H9 (cell line): Measurements from ENCODE around the gene BAHD1. TPM values are rescaled to one million over a fixed set of nuclear protein-coding genes. Genes with fewer than 3 reads are reported as not detected.

ENCODE experiments used
- DNase-seq: peaks from one replicate; pipeline ENCODE4 v3.0.0-alpha.2; 2017
- H2AFZ ChIP-seq: one replicate; pipeline ENCODE4 v1.6.1; 2013; ENCODE audit warnings: mild to moderate bottlenecking, low read length, control low read depth, moderate library complexity
- H2AK5ac ChIP-seq: 2 replicates; pipeline ENCODE4 v1.6.1; 2013; ENCODE audit warnings: low read length, control low read depth, mixed read lengths; ENCODE audit not compliant: insufficient read length
- H2BK120ac ChIP-seq: one replicate; pipeline ENCODE4 v1.6.1; 2013; ENCODE audit warnings: low read depth, mild to moderate bottlenecking, low read length, control low read depth, inconsistent platforms; ENCODE audit not compliant: poor library complexity, severe bottlenecking
- H2BK12ac ChIP-seq: 2 replicates; pipeline ENCODE4 v1.6.1; 2013; ENCODE audit warnings: low read length, control low read depth, mixed read lengths, low read depth; ENCODE audit not compliant: insufficient read length
- H2BK15ac ChIP-seq: 2 replicates; pipeline ENCODE4 v1.6.1; 2013; ENCODE audit warnings: low read depth, low read length, control low read depth
- H2BK20ac ChIP-seq: one replicate; pipeline ENCODE4 v1.6.1; 2013; ENCODE audit warnings: low read depth, mild to moderate bottlenecking, low read length, control low read depth, inconsistent platforms; ENCODE audit not compliant: poor library complexity, severe bottlenecking
- H2BK5ac ChIP-seq: 2 replicates; pipeline ENCODE4 v1.6.1; 2013; ENCODE audit warnings: low read length, control low read depth, mixed read lengths; ENCODE audit not compliant: insufficient read length
- H3K14ac ChIP-seq: 2 replicates; pipeline ENCODE4 v1.6.1; 2013; ENCODE audit warnings: low read length, control low read depth; ENCODE audit not compliant: insufficient read depth
- H3K18ac ChIP-seq: 2 replicates; pipeline ENCODE4 v1.6.1; 2013; ENCODE audit warnings: low read depth, mild to moderate bottlenecking, mixed read lengths, low read length, control low read depth; ENCODE audit not compliant: insufficient read length
- H3K23ac ChIP-seq: 2 replicates; pipeline ENCODE4 v1.6.1; 2013; ENCODE audit warnings: low read length, control low read depth, mixed read lengths, low read depth; ENCODE audit not compliant: insufficient read length
- H3K23me2 ChIP-seq: 2 replicates; pipeline ENCODE4 v1.6.1; 2013; ENCODE audit warnings: low read depth, mild to moderate bottlenecking, mixed read lengths, low read length, control low read depth; ENCODE audit not compliant: insufficient read length, poor library complexity, severe bottlenecking
- H3K27ac ChIP-seq: 2 replicates; pipeline ENCODE4 v1.5.1; 2013; ENCODE audit warnings: low read length, control low read depth, mixed read lengths, low read depth; ENCODE audit not compliant: insufficient read length
- H3K27me3 ChIP-seq: 2 replicates; pipeline ENCODE4 v1.6.1; 2013; ENCODE audit warnings: low read length, control low read depth, inconsistent platforms; ENCODE audit not compliant: insufficient read depth
- H3K4ac ChIP-seq: 2 replicates; pipeline ENCODE4 v1.6.1; 2013; ENCODE audit warnings: low read depth, mild to moderate bottlenecking, control low read depth, inconsistent platforms, low read length, moderate library complexity
- H3K4me1 ChIP-seq: 2 replicates; pipeline ENCODE4 v1.6.1; 2013; ENCODE audit warnings: low read length, control low read depth, inconsistent platforms; ENCODE audit not compliant: insufficient read depth
- H3K4me2 ChIP-seq: 2 replicates; pipeline ENCODE4 v1.6.1; 2013; ENCODE audit warnings: low read length, control low read depth, mixed read lengths; ENCODE audit not compliant: insufficient read length, insufficient read depth
- H3K56ac ChIP-seq: 2 replicates; pipeline ENCODE4 v1.6.1; 2013; ENCODE audit warnings: low read depth, mild to moderate bottlenecking, mixed read lengths, low read length, control low read depth; ENCODE audit not compliant: insufficient read length
- H3K79me1 ChIP-seq: 2 replicates; pipeline ENCODE4 v1.6.1; 2013; ENCODE audit warnings: low read depth, mild to moderate bottlenecking, moderate library complexity, low read length, control low read depth, inconsistent platforms; ENCODE audit not compliant: insufficient read depth, poor library complexity, severe bottlenecking
- H3K79me2 ChIP-seq: 2 replicates; pipeline ENCODE4 v1.6.1; 2013; ENCODE audit warnings: low read length, control low read depth, inconsistent platforms; ENCODE audit not compliant: insufficient read depth
- H3K9ac ChIP-seq: 2 replicates; pipeline ENCODE4 v1.6.1; 2013; ENCODE audit warnings: low read length, control low read depth, mixed read lengths; ENCODE audit not compliant: insufficient read length; ENCODE audit errors: extremely low read depth
- H3K9me3 ChIP-seq: one replicate; pipeline ENCODE4 v1.6.1; 2013; ENCODE audit warnings: low read depth, low read length, inconsistent platforms; ENCODE audit not compliant: control insufficient read depth
- H3T11ph ChIP-seq: one replicate; pipeline ENCODE4 v1.6.1; 2013; ENCODE audit warnings: mild to moderate bottlenecking, low read length, control low read depth, inconsistent platforms
- H4K20me1 ChIP-seq: one replicate; pipeline ENCODE4 v1.6.1; 2013; ENCODE audit not compliant: control insufficient read depth, insufficient read length, insufficient read depth
- H4K5ac ChIP-seq: 2 replicates; pipeline ENCODE4 v1.6.1; 2013; ENCODE audit warnings: low read depth, mild to moderate bottlenecking, mixed read lengths, low read length, control low read depth; ENCODE audit not compliant: insufficient read length
- H4K8ac ChIP-seq: replicated peaks from 2 replicates; pipeline ENCODE4 v1.6.1; 2013; ENCODE audit warnings: low read length, control low read depth, mixed read lengths, low read depth; ENCODE audit not compliant: insufficient read length
- H4K91ac ChIP-seq: 2 replicates; pipeline ENCODE4 v1.6.1; 2013; ENCODE audit warnings: low read depth, mild to moderate bottlenecking, moderate library complexity, mixed read lengths, low read length, control low read depth; ENCODE audit not compliant: insufficient read length
- H3K27ac Mint-ChIP-seq, 3 experiments: 2 replicates in 2 of 3; 3 replicates in 1 of 3; pipeline ENCODE4 v1.8.0; 2020 to 2021; ENCODE audit warnings: mixed read lengths in 3 of 3, mild to moderate bottlenecking in 1 of 3, moderate library complexity in 1 of 3
- H3K27me3 Mint-ChIP-seq: 2 replicates; pipeline ENCODE4 v1.8.0; 2021; ENCODE audit warnings: low read depth, mild to moderate bottlenecking, moderate library complexity, mixed read lengths
- H3K36me3 Mint-ChIP-seq, 3 experiments: 2 replicates in 2 of 3; 3 replicates in 1 of 3; pipeline ENCODE4 v1.8.0; 2020 to 2021; ENCODE audit warnings: low read depth in 3 of 3, mixed read lengths in 3 of 3; ENCODE audit not compliant: insufficient read depth in 1 of 3
- H3K4me1 Mint-ChIP-seq, 2 experiments: 2 replicates each; pipeline ENCODE4 v1.8.0; 2020; ENCODE audit warnings: mixed read lengths in 2 of 2
- H3K4me3 Mint-ChIP-seq, 2 experiments: 2 replicates in 1 of 2; 3 replicates in 1 of 2; pipeline ENCODE4 v1.8.0; 2020 to 2021; ENCODE audit warnings: mild to moderate bottlenecking in 2 of 2, mixed read lengths in 2 of 2, moderate library complexity in 1 of 2
- H3K9me3 Mint-ChIP-seq, 2 experiments: 2 replicates in 1 of 2; 3 replicates in 1 of 2; pipeline ENCODE4 v1.8.0; 2020; ENCODE audit warnings: mild to moderate bottlenecking in 2 of 2, mixed read lengths in 2 of 2, moderate library complexity in 1 of 2
- CTCF ChIP-seq: fragments of 200-600 bp; sonication (generic); conservative IDR thresholded peaks from 3 replicates; pipeline ENCODE4 v1.8.0; 2021; ENCODE audit warnings: antibody characterized with exemption, mild to moderate bottlenecking
- WGBS: extraction: QIAGEN DNeasy Blood & Tissue Kit; methylation state at CpG from one replicate; pipeline ENCODE4 v1.1.7; 2013; ENCODE audit warnings: missing lambda C conversion rate, low lambda C conversion rate, mixed read lengths; ENCODE audit not compliant: insufficient read length; ENCODE audit errors: extremely low coverage; 5-methylcytosine and 5-hydroxymethylcytosine counted together
- total RNA-seq: library from RNA; stranded (reverse); gene quantifications from 2 replicates; pipeline ENCODE4 v1.2.1, GENCODE V29; 2021

The BAHD1 gene
- total RNA-seq, 1 experiment from 2014 or later: 54.1 TPM

GRCh38 chr15:40498891-40499290, 58.1 kb downstream of the BAHD1 start:
- Histone ChIP-seq H4K8ac (no peak overlapping the region), H3K56ac (no peak overlapping the region), H3K27me3 (no peaks in the 10 kb centered on the region), H3K4ac (no peak overlapping the region), H3K9me3 (no peaks in the 10 kb centered on the region), H3K9ac (no peak overlapping the region), H3K4me1 (no peaks in the 10 kb centered on the region), H2BK12ac (no peak overlapping the region), H3K18ac (no peak overlapping the region), H3K23me2 (no peaks in the 10 kb centered on the region), H2BK120ac (no peak overlapping the region), H4K5ac (no peak overlapping the region), H4K20me1 (no peaks in the 10 kb centered on the region), H3K14ac (no peak overlapping the region), H2BK5ac (no peak overlapping the region), H3K4me2 (no peak overlapping the region), H2AK5ac (no peak overlapping the region), H3K79me1 (no peaks in the 10 kb centered on the region), H3K27ac (no peak overlapping the region), H4K91ac (no peak overlapping the region), H3K79me2 (no peaks in the 10 kb centered on the region), H2BK20ac (no peak overlapping the region), H3K23ac (no peak overlapping the region), H3T11ph (no peak overlapping the region), H2AFZ (no peak overlapping the region), H2BK15ac (no peak overlapping the region)
- H3K27me3 Mint-ChIP-seq: peaks cover 23% of the 10 kb centered on the region
- no peak overlapping the region for H3K27ac Mint-ChIP-seq
- no peak for DNase-seq
- H3K9me3 Mint-ChIP-seq: no peaks in the 10 kb centered on the region
- H3K4me1 Mint-ChIP-seq: peaks cover 0 to 2% of the 10 kb centered on the region in 2 experiments; a peak in 2 of 4 replicates
- WGBS: no CpG with 5 or more reads among the region's 4 CpGs
- H3K4me3 Mint-ChIP-seq: no peak overlapping the region
- H3K36me3 Mint-ChIP-seq: no peaks in the 10 kb centered on the region
- TF ChIP-seq CTCF: no peak
